Hepatocyte (in vitro differentiated cells): ENCODE results near the gene LAMA4. TPM values are rescaled to one million over a fixed set of nuclear protein-coding genes. Genes with fewer than 3 reads are reported as not detected.

Experiments used
- DNase-seq: peaks from one replicate; pipeline ENCODE4 v3.0.0-alpha.2; 2016; ENCODE audit warnings: low spot score
- H2AFZ ChIP-seq: fragments of 200-600 bp; sonication (generic); 2 replicates; pipeline ENCODE4 v1.6.0; 2016; ENCODE audit warnings: antibody characterized with exemption, mild to moderate bottlenecking
- H3K27ac ChIP-seq: fragments of 200-600 bp; sonication (generic); 2 replicates; pipeline ENCODE4 v1.5.1; 2016; ENCODE audit warnings: mild to moderate bottlenecking
- H3K27me3 ChIP-seq: fragments of 200-600 bp; sonication (generic); 2 replicates; pipeline ENCODE4 v1.6.1; 2016
- H3K36me3 ChIP-seq: fragments of 200-600 bp; sonication (generic); replicated peaks from 2 replicates; pipeline ENCODE4 v1.5.1; 2016; ENCODE audit warnings: low read depth; ENCODE audit not compliant: insufficient read depth
- H3K4me1 ChIP-seq: fragments of 200-600 bp; sonication (generic); 2 replicates; pipeline ENCODE4 v1.5.1; 2016; ENCODE audit warnings: mild to moderate bottlenecking, moderate library complexity; ENCODE audit not compliant: insufficient read depth
- H3K4me2 ChIP-seq: fragments of 200-600 bp; sonication (generic); 2 replicates; pipeline ENCODE4 v1.6.0; 2016
- H3K4me3 ChIP-seq: fragments of 200-600 bp; sonication (generic); 2 replicates; pipeline ENCODE4 v1.5.1; 2016; ENCODE audit warnings: mild to moderate bottlenecking
- H3K79me2 ChIP-seq: fragments of 200-600 bp; sonication (generic); 2 replicates; pipeline ENCODE4 v1.6.0; 2017; ENCODE audit warnings: mild to moderate bottlenecking
- H3K9me2 ChIP-seq: fragments of 200-600 bp; sonication (generic); replicated peaks from 2 replicates; pipeline ENCODE4 v1.6.0; 2017; ENCODE audit warnings: mild to moderate bottlenecking; ENCODE audit not compliant: insufficient read depth
- H3K9me3 ChIP-seq: fragments of 200-600 bp; sonication (generic); 2 replicates; pipeline ENCODE4 v1.5.1; 2016; ENCODE audit warnings: low read depth, mild to moderate bottlenecking
- H4K20me1 ChIP-seq: fragments of 200-600 bp; sonication (generic); 2 replicates; pipeline ENCODE4 v1.6.0; 2016; ENCODE audit warnings: mild to moderate bottlenecking; ENCODE audit not compliant: insufficient read depth, poor library complexity, severe bottlenecking
- CTCF ChIP-seq: fragments of 200-600 bp; sonication (generic); IDR thresholded peaks from 2 replicates; pipeline ENCODE4 v1.5.1; 2016; ENCODE audit warnings: antibody characterized with exemption, mild to moderate bottlenecking; ENCODE audit not compliant: poor library complexity
- EZH2 ChIP-seq: fragments of 200-600 bp; sonication (generic); IDR thresholded peaks from 2 replicates; pipeline ENCODE4 v1.6.1; 2016; ENCODE audit warnings: antibody characterized with exemption, mild to moderate bottlenecking, borderline replicate concordance
- EZH2phosphoT487 ChIP-seq: fragments of 200-600 bp; sonication (generic); IDR thresholded peaks from one replicate; pipeline ENCODE4 v1.6.1; 2018; ENCODE audit warnings: antibody characterized with exemption, mild to moderate bottlenecking, low read depth, moderate library complexity; ENCODE audit not compliant: unreplicated experiment, severe bottlenecking
- WGBS: methylation state at CpG from one replicate; pipeline ENCODE4 v1.1.6; 2016; ENCODE audit warnings: low lambda C conversion rate; ENCODE audit errors: missing lambda C conversion rate; 5-methylcytosine and 5-hydroxymethylcytosine counted together
- polyA plus RNA-seq: library from polyadenylated mRNA; unstranded; fragments of >200 nt; fragmentation: Nextera tagmentation; extraction: Ambion mirVana; gene quantifications from 2 replicates; pipeline ENCODE4 v1.2.1, GENCODE V29; 2016
- total RNA-seq: library from RNA; depleted of rRNA; stranded (reverse); fragments of >200 nt; gene quantifications from 2 replicates; pipeline ENCODE4 v1.2.3, GENCODE V29; 2014

The LAMA4 gene
- total and polyA plus RNA-seq, 2 experiments from 2014 or later: 14.1 to 18.9 TPM

- no peaks in the 10 kb centered on the region for H3K36me3 ChIP-seq
- H2AFZ ChIP-seq: no peak overlapping the region
- DNase-seq: no peak
- no peak overlapping the region for H3K4me2 ChIP-seq
- no peaks in the 10 kb centered on the region for H3K9me2 ChIP-seq
- H3K4me3 ChIP-seq: no peak overlapping the region
- H3K27me3 ChIP-seq: no peaks in the 10 kb centered on the region
- WGBS: 63% methylated on average over 4 of the region's 4 CpGs
- no peaks in the 10 kb centered on the region for H4K20me1 ChIP-seq
- no peaks in the 10 kb centered on the region for H3K4me1 ChIP-seq
- no peak overlapping the region for H3K27ac ChIP-seq
- H3K79me2 ChIP-seq: no peaks in the 10 kb centered on the region
- TF ChIP-seq EZH2: no peak
- no peak for TF ChIP-seq EZH2phosphoT487
- TF ChIP-seq CTCF: no peak
- H3K9me3 ChIP-seq: no peaks in the 10 kb centered on the region
Observed at GRCh38 chr6:112176175-112176574, 78.2 kb downstream of the LAMA4 start.

- Histone ChIP-seq H2AFZ (no peak overlapping the region), H3K4me1 (no peaks in the 10 kb centered on the region), H3K79me2 (no peaks in the 10 kb centered on the region), H3K36me3 (no peaks in the 10 kb centered on the region), H3K4me2 (no peak overlapping the region), H3K27me3 (peaks cover 15% of the 10 kb centered on the region), H4K20me1 (no peaks in the 10 kb centered on the region), H3K9me3 (no peaks in the 10 kb centered on the region), H3K27ac (no peak overlapping the region), H3K4me3 (no peak overlapping the region), H3K9me2 (no peaks in the 10 kb centered on the region)
- TF ChIP-seq EZH2phosphoT487 (no peak), EZH2 (no peak), CTCF (no peak)
- no peak for DNase-seq
- 68% methylated on average over 2 of the region's 2 CpGs for WGBS
Observed at GRCh38 chr6:112173221-112173804, 81.1 kb downstream of the LAMA4 start.

- WGBS: 83% methylated on average over 7 of the region's 7 CpGs
- Histone ChIP-seq H3K4me1 (no peaks in the 10 kb centered on the region), H3K27ac (no peak overlapping the region), H3K4me2 (no peak overlapping the region), H3K27me3 (peaks cover 15% of the 10 kb centered on the region), H2AFZ (no peak overlapping the region), H3K79me2 (no peaks in the 10 kb centered on the region), H3K4me3 (no peak overlapping the region), H4K20me1 (no peaks in the 10 kb centered on the region), H3K9me3 (no peaks in the 10 kb centered on the region), H3K36me3 (no peaks in the 10 kb centered on the region), H3K9me2 (no peaks in the 10 kb centered on the region)
- TF ChIP-seq EZH2: no peak
- TF ChIP-seq EZH2phosphoT487: no peak
- no peak for TF ChIP-seq CTCF
- no peak for DNase-seq
Observed at GRCh38 chr6:112172540-112172939, 81.8 kb downstream of the LAMA4 start.
